CD4-positive, alpha-beta T cell treated with Interleukin-15 for 4 hours (primary cell): ENCODE data around the gene BTN3A1.
A peak's percentile ranks its signal among the peaks of the same experiment; 100 is the strongest.
"Not testable (repeated sequence)": the region's sequence is repeated elsewhere in the genome, so short reads cannot be mapped to it uniquely, and the experiment has no call there.

Experiments
- DNase-seq: peaks from one replicate; pipeline ENCODE4 v3.0.0-alpha.2; 2020; ENCODE audit warnings: low spot score

Gene BTN3A1

DNA sequence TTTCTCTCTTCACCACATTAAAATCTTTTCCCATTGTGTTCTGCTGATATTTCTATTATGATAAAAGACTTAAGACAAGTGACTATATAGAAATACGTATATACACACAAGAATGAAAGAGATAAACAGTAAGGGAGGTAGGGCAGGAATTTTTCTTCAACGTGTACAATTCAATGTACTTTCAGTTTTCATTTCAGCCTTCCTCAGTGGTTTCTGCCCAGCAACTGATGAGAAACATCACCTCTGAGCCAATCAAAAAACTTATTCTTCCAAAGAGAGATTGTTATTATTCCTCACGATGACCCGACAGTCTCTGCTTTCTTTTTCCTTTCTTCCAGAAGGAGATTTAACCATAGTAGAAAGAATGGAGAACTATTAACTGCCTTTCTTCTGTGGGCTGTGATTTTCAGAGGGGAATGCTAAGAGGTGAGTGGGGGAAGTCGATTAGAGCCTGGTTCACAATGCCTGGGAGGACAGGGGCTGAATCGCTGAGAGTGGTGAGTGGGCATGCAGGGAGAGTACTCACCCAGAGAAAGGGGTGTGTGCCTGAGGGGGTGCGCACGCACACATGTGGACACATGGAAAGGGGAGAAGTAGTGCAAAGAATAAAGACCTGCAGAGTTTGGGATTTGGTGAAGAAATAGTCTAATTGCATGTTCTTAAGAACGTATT, at the start of gene BTN3A1:
BTN3A1 (plus strand) TSS at position 289 of the 672 bp plus-strand sequence. CDS start 3,289 bp downstream, outside the sequence.
- DNase-seq: peak; percentile 79

- no peak for DNase-seq
Observed at GRCh38 chr6:26352315-26352714, 49.8 kb upstream of the BTN3A1 start.

GRCh38 chr6:26354162-26354561, 47.9 kb upstream of the BTN3A1 start:
- no peak for DNase-seq

GRCh38 chr6:26355366-26355765, 46.7 kb upstream of the BTN3A1 start:
- no peak for DNase-seq

GRCh38 chr6:26357543-26357942, 44.5 kb upstream of the BTN3A1 start:
- DNase-seq: not testable (repeated sequence)

GRCh38 chr6:26358511-26358981, 43.5 kb upstream of the BTN3A1 start:
- peak; percentile 16 for DNase-seq

DNA sequence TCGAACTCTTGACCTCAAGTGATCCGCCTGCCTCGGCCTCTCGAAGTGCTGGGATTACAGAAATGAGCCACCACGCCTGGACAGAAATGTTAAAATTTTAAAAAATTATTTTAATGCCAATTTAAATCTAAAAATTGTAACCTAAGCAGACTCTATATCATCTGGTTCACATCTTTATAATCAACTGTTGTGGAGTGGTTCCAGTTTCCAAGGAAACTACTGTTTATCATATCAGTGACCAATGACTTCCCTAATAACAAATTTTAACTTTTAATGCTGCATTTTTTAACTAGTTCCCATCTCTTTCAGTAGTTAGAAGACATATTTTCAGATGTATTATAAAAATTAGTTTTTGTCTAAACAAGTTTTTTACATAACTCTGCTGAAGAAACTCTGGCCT, 42.3 kb upstream of the BTN3A1 start:
- DNase-seq: no peak

GRCh38 chr6:26360451-26361416, 41.3 kb upstream of the BTN3A1 start:
- DNase-seq: peak; percentile 29

- no peak for DNase-seq
Observed at GRCh38 chr6:26361544-26361943, 40.5 kb upstream of the BTN3A1 start.

DNA sequence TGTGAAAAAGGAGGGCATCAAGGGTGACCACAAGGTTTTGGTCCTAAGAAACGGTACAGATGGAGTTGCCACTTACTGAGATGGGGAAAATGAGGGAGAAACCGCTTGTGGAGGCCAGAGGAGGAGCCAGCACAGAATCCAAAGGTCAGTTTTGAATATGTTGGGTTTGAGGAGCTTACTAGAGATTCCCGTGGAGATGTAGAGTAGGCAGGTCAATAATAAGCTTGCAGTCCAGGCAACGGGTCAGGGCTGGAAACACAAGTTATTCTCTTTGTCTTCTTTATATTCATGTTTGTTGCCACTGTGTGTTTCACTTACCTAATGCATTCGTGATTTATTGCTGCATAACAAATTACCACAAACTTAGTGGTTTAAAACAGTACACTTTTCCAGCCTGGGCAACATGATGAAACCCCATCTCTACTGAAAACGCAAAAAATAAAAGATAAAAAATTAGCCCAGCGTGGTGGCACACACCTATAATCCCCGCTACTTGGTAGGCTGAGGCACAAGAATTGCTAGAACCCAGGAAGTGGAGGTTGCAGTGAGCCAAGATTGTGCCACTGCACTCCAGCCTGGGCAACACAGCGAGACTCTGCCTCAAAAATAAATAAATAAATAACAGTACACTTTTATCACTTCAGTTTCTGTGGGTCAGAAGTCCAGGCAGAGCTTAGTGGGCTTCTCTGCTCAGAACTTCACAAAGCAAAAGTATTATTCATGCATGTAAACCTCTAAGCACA, 39.8 kb upstream of the BTN3A1 start:
- DNase-seq: no peak

- DNase-seq: no peak
Observed at GRCh38 chr6:26362836-26363220, 39.2 kb upstream of the BTN3A1 start.

- DNase-seq: no peak
Observed at GRCh38 chr6:26363882-26364701, 38.0 kb upstream of the BTN3A1 start.

- no peak for DNase-seq
Observed at GRCh38 chr6:26365633-26365995, 36.5 kb upstream of the BTN3A1 start.

DNA sequence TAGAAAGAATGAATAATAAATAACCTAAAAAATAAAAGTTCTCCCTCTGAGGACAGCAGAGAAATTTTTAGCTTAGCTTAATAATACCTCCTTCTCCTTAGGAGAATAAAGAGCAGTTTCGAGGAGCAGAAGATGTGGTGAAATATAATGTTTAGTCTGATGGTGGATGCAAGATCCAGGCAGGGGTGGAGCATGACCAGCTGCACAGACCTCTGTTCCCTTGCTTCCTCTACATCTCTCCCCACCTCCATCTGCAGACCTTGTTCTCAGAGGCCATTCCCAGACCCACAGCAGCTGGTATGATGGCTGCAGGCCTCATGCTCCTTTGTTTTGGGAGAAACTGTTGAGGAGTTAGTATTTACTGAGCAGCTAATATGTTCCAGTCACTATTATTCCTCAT, 35.6 kb upstream of the BTN3A1 start:
- DNase-seq: no peak

GRCh38 chr6:26367114-26367513, 35.0 kb upstream of the BTN3A1 start:
- peak; percentile 21 for DNase-seq

- DNase-seq: not testable (repeated sequence)
Observed at GRCh38 chr6:26371813-26372212, 30.3 kb upstream of the BTN3A1 start.

GRCh38 chr6:26372308-26373144, 29.5 kb upstream of the BTN3A1 start:
- DNase-seq: no peak

DNA sequence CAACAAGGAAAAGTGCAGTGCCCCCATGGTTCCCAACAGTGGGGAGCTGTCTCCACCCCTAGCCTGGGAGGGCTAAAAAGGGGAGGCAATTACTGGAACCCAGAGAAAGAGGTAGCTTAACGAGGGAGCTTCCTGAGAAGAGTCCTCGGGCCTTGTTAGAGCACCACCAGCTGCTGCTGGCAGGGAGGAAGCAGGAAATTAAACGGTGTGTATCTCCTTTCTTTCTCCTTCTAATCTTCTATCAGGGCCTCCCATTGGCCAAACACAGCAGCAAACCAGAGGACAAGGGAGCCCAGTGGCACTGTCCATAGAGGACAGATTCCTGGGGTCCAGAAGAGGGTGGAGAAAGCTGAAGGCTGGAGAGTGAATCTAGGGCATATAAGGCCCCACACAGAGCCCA, 26.8 kb upstream of the BTN3A1 start:
- DNase-seq: no peak

- no peak for DNase-seq
Observed at GRCh38 chr6:26377719-26378118, 24.4 kb upstream of the BTN3A1 start.

DNA sequence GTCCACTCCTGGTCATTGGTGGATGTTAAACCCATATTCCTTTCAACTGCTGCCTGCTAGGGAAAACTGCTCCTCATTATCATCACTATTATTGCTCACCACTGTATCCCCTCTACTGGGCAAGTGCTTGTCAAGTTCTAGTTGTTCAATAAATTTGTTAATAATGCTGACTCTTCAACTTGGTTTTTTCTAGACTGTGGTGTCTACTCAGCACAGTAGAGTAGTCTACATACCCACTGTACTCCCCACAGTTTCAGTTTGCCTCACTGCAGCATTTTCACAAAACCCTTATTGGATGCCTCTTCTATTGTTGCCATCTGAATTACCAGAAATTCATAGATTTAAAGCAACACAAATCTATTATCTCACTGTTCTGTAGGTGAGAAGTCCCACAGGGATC, 23.9 kb upstream of the BTN3A1 start:
- DNase-seq: not testable (repeated sequence)

- no peak for DNase-seq
Observed at GRCh38 chr6:26379292-26379691, 22.8 kb upstream of the BTN3A1 start.
